Esophagus muscularis mucosa (tissue), 3 donors: Measurements from ENCODE around the gene SPAAR.

Experiments used
- CTCF ChIP-seq, 3 experiments: fragments of 200-600 bp in 2 of 3; fragments of 450-650 bp in 1 of 3; sonication (generic) in 2 of 3; IDR thresholded peaks; one replicate each; pipeline ENCODE4 v1.5.1; 2017 to 2019; ENCODE audit warnings: antibody characterized with exemption in 3 of 3, mild to moderate bottlenecking in 2 of 3, moderate library complexity in 1 of 3
- POLR2A ChIP-seq: fragments of 450-650 bp; IDR thresholded peaks from one replicate; pipeline ENCODE4 v1.6.1; 2017; ENCODE audit warnings: antibody characterized with exemption, moderate library complexity, mild to moderate bottlenecking, low read depth

DNA sequence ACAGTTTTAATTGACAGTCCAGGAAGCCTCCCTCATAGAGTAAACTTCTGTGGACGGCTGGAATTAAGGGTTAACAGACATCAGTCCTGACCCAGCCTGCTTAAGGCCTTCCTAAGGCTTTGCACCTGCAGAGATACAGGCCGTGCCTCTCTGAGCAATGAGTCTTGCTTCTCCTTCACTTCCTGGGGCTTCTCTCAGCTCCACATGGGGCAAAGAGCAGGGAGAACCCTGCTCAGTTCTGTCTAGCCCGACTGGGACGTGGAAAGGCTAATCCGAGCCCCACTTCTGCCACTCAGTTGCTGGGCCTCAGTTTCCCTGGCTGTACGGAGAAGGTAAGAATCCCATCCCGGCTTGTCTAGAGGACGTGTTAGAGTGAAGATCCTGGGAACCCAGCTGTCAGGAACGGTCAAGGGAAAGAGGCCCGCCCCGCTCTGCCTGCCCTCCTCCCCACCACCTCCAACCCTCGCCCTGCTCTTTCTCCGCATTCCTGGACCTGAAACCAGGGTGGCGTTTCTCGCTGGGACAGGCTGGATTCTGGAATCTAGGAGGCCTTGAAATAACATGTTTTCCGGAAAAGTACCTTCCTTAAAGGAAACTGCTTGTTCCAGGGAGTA is 6.5 kb downstream of the SPAAR start:
- no peak for TF ChIP-seq CTCF (IDR thresholded peaks at IDR 0.05)
- TF ChIP-seq POLR2A, result no peak
